ENCODE measurements around the gene REEP3.
A peak's percentile ranks its signal among the peaks of the same experiment; 100 is the strongest.

REEP3 gene

GRCh38 chr10:63521416-63522276, 445 bp downstream of the REEP3 start (continued):
- TF ChIP-seq INSM2 (tag by site-specific recombination; IDR thresholded peaks at IDR 0.05) (no peak), ZNF837 (tag by site-specific recombination; IDR thresholded peaks at IDR 0.05) (no peak), ZNF416 (tag by site-specific recombination; IDR thresholded peaks at IDR 0.05) (no peak), ATF2 (tag by site-specific recombination; IDR thresholded peaks at IDR 0.05; ENCODE audit: low read depth) (no peak), ZNF792 (tag by site-specific recombination; IDR thresholded peaks at IDR 0.05) (0 out of 2 replicates have a peak, but pooled peaks have one; percentile 39), MEIS1 (CRISPR knock-in tag; IDR thresholded peaks at IDR 0.05; ENCODE audit: borderline replicate concordance) (no peak), ZNF221 (tag by site-specific recombination; IDR thresholded peaks at IDR 0.05; ENCODE audit: borderline replicate concordance) (no peak), SP3 (tag by site-specific recombination; IDR thresholded peaks at IDR 0.05) (no peak), KLF1 (tag by site-specific recombination; IDR thresholded peaks at IDR 0.05) (no peak), ZNF423 (tag by site-specific recombination; IDR thresholded peaks at IDR 0.05) (no peak), ZNF585B (tag by site-specific recombination; IDR thresholded peaks at IDR 0.05) (no peak), ZSCAN16 (tag by site-specific recombination; IDR thresholded peaks at IDR 0.05) (0 out of 2 replicates have a peak, but pooled peaks have one; percentile 16), SETDB1 (IDR thresholded peaks at IDR 0.05; ENCODE audit: insufficient read length, low read length) (no peak), ZNF302 (tag by site-specific recombination; IDR thresholded peaks at IDR 0.05; ENCODE audit: low read depth) (no peak), ZNF664 (tag by site-specific recombination; IDR thresholded peaks at IDR 0.05) (no peak), ZNF10 (tag by site-specific recombination; IDR thresholded peaks at IDR 0.05) (0 out of 2 replicates have a peak, but pooled peaks have one; percentile 34), IKZF3 (tag by site-specific recombination; IDR thresholded peaks at IDR 0.05) (peak; percentile 80), ZNF366 (tag by site-specific recombination; conservative IDR thresholded peaks at IDR 0.05) (no peak), ZBTB7A (tag by site-specific recombination; IDR thresholded peaks at IDR 0.05; ENCODE audit: low read depth) (no peak), ZNF184 (tag by site-specific recombination; IDR thresholded peaks at IDR 0.05) (no peak), ZNF324 (tag by site-specific recombination; IDR thresholded peaks at IDR 0.05) (peak; percentile 42; the same call in 1 of the 2 replicates), ZNF707 (tag by site-specific recombination; IDR thresholded peaks at IDR 0.05) (no peak), ZEB2 (tag by site-specific recombination; IDR thresholded peaks at IDR 0.05) (no peak), ZSCAN30 (tag by site-specific recombination; IDR thresholded peaks at IDR 0.05) (peak; percentile 77), ZNF610 (tag by site-specific recombination; IDR thresholded peaks at IDR 0.05; ENCODE audit: borderline replicate concordance) (no peak)
- TF ChIP-seq, protein P1, sequence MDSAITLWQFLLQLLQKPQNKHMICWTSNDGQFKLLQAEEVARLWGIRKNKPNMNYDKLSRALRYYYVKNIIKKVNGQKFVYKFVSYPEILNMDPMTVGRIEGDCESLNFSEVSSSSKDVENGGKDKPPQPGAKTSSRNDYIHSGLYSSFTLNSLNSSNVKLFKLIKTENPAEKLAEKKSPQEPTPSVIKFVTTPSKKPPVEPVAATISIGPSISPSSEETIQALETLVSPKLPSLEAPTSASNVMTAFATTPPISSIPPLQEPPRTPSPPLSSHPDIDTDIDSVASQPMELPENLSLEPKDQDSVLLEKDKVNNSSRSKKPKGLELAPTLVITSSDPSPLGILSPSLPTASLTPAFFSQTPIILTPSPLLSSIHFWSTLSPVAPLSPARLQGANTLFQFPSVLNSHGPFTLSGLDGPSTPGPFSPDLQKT (IDR thresholded peaks at IDR 0.05; ENCODE audit: borderline replicate concordance, low read depth, low read length), result no peak
- TF ChIP-seq, protein P2, sequence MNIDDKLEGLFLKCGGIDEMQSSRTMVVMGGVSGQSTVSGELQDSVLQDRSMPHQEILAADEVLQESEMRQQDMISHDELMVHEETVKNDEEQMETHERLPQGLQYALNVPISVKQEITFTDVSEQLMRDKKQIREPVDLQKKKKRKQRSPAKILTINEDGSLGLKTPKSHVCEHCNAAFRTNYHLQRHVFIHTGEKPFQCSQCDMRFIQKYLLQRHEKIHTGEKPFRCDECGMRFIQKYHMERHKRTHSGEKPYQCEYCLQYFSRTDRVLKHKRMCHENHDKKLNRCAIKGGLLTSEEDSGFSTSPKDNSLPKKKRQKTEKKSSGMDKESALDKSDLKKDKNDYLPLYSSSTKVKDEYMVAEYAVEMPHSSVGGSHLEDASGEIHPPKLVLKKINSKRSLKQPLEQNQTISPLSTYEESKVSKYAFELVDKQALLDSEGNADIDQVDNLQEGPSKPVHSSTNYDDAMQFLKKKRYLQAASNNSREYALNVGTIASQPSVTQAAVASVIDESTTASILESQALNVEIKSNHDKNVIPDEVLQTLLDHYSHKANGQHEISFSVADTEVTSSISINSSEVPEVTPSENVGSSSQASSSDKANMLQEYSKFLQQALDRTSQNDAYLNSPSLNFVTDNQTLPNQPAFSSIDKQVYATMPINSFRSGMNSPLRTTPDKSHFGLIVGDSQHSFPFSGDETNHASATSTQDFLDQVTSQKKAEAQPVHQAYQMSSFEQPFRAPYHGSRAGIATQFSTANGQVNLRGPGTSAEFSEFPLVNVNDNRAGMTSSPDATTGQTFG (tag by site-specific recombination; IDR thresholded peaks at IDR 0.05; ENCODE audit: borderline replicate concordance), result no peak
- TF ChIP-seq, protein P3, sequence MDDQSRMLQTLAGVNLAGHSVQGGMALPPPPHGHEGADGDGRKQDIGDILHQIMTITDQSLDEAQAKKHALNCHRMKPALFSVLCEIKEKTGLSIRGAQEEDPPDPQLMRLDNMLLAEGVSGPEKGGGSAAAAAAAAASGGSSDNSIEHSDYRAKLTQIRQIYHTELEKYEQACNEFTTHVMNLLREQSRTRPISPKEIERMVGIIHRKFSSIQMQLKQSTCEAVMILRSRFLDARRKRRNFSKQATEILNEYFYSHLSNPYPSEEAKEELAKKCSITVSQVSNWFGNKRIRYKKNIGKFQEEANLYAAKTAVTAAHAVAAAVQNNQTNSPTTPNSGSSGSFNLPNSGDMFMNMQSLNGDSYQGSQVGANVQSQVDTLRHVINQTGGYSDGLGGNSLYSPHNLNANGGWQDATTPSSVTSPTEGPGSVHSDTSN (CRISPR knock-in tag; IDR thresholded peaks at IDR 0.05), result peak; percentile 7; the same call in 1 of the 2 replicates
- TF ChIP-seq, protein P4, sequence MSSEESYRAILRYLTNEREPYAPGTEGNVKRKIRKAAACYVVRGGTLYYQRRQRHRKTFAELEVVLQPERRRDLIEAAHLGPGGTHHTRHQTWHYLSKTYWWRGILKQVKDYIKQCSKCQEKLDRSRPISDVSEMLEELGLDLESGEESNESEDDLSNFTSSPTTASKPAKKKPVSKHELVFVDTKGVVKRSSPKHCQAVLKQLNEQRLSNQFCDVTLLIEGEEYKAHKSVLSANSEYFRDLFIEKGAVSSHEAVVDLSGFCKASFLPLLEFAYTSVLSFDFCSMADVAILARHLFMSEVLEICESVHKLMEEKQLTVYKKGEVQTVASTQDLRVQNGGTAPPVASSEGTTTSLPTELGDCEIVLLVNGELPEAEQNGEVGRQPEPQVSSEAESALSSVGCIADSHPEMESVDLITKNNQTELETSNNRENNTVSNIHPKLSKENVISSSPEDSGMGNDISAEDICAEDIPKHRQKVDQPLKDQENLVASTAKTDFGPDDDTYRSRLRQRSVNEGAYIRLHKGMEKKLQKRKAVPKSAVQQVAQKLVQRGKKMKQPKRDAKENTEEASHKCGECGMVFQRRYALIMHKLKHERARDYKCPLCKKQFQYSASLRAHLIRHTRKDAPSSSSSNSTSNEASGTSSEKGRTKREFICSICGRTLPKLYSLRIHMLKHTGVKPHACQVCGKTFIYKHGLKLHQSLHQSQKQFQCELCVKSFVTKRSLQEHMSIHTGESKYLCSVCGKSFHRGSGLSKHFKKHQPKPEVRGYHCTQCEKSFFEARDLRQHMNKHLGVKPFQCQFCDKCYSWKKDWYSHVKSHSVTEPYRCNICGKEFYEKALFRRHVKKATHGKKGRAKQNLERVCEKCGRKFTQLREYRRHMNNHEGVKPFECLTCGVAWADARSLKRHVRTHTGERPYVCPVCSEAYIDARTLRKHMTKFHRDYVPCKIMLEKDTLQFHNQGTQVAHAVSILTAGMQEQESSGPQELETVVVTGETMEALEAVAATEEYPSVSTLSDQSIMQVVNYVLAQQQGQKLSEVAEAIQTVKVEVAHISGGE (tag by site-specific recombination; conservative IDR thresholded peaks at IDR 0.05; ENCODE audit: low read depth), result 0 out of 2 replicates have a peak, but pooled peaks have one; percentile 8
